K562 (cell line): ENCODE data around the gene DPYSL3. TPM values are rescaled to one million over a fixed set of nuclear protein-coding genes. Genes with fewer than 3 reads are reported as not detected.

Experiments used
- ATAC-seq: fragments of 200-7000 bp; cut with Tn5 transposase; 3 replicates; pipeline ENCODE4 v1.9.1; 2020; ENCODE audit warnings: moderate library complexity
- BruUV-seq: library from RNA; stranded (reverse); fragments of 400-500 nt; replicated peaks from 2 replicates; lab custom pipeline; 2021; lab: Mats Ljungman, UMichigan
- CTCF ChIA-PET: fragments of 300-600 bp; formaldehyde crosslinking; extraction: SDS; loops from one replicate; lab custom pipeline; 2021; ENCODE audit warnings: low intra/inter-chr PET ratio; lab: Yijun Ruan, JAX
- POLR2A ChIA-PET: fragments of 300-600, 350-650 bp; sonication (Branson Sonifier 250); formaldehyde crosslinking; extraction: SDS; loops from one replicate; lab custom pipeline; 2021; ENCODE audit warnings: antibody characterized with exemption, inconsistent platforms; lab: Yijun Ruan, JAX
- DNase-seq, 4 experiments: peaks; one replicate each; pipeline versions ENCODE4 v3.0.0 to v3.0.0-alpha.2; 2011 to 2018; ENCODE audit warnings: low spot score in 3 of 4, mixed read lengths in 3 of 4; ENCODE audit errors: extremely low read depth in 1 of 4
- FAIRE-seq: peaks from 2 replicates; lab custom pipeline; 2011; peaks lifted over from hg19 to GRCh38; lab: Jason Lieb, UNC
- H2AFZ ChIP-seq: 2 replicates; pipeline ENCODE4 v1.6.0; 2011; ENCODE audit warnings: low read depth, low read length, control low read depth, inconsistent platforms
- H3K27ac ChIP-seq: fragments of 200-600 bp; 3 replicates; pipeline ENCODE4 v1.8.0; 2011; ENCODE audit warnings: low read depth, mild to moderate bottlenecking, control low read depth, inconsistent platforms, low read length, moderate library complexity, mixed read lengths; ENCODE audit errors: extremely low read depth
- H3K27me3 ChIP-seq, 2 experiments: fragments of 300-600 bp in 1 of 2; 2 replicates in 1 of 2; 3 replicates in 1 of 2; pipeline versions ENCODE4 v1.6.0 to v1.8.0; 2011; ENCODE audit warnings: inconsistent platforms in 2 of 2, low read length in 2 of 2, mild to moderate bottlenecking in 1 of 2, mixed read lengths in 1 of 2, moderate library complexity in 1 of 2; ENCODE audit not compliant: control insufficient read depth in 2 of 2, insufficient read depth in 2 of 2
- H3K36me3 ChIP-seq: fragments of 300-600 bp; 3 replicates; pipeline ENCODE4 v1.8.0; 2011; ENCODE audit warnings: mild to moderate bottlenecking, low read length, inconsistent platforms; ENCODE audit not compliant: control insufficient read depth, insufficient read depth
- H3K4me1 ChIP-seq, 2 experiments: fragments of 200-600 bp in 1 of 2; replicated peaks in 1 of 2; 2 replicates in 1 of 2; 3 replicates in 1 of 2; pipeline versions ENCODE4 v1.5.1 to v1.8.0; 2011; ENCODE audit warnings: inconsistent platforms in 2 of 2, low read length in 2 of 2, mild to moderate bottlenecking in 1 of 2, mixed read lengths in 1 of 2, moderate library complexity in 1 of 2; ENCODE audit not compliant: control insufficient read depth in 2 of 2, insufficient read depth in 2 of 2
- H3K4me2 ChIP-seq: 2 replicates; pipeline ENCODE4 v1.6.1; 2011; ENCODE audit warnings: low read length, control low read depth, inconsistent platforms, mixed read lengths; ENCODE audit not compliant: insufficient read depth
- H3K4me3 ChIP-seq: fragments of 200-600 bp; sonication (generic), shearing (Covaris generic); 2 replicates; pipeline ENCODE4 v1.5.1; 2016; ENCODE audit warnings: control low read depth, inconsistent platforms
- H3K79me2 ChIP-seq: fragments of 200-600 bp; 3 replicates; pipeline ENCODE4 v1.8.0; 2011; ENCODE audit warnings: low read length, inconsistent platforms; ENCODE audit not compliant: control insufficient read depth, insufficient read depth
- H3K9ac ChIP-seq, 2 experiments: 2 replicates each; pipeline versions ENCODE4 v1.6.0 to v1.6.1; 2011; ENCODE audit warnings: low read depth in 2 of 2, low read length in 2 of 2, control low read depth in 1 of 2, inconsistent platforms in 1 of 2, mild to moderate bottlenecking in 1 of 2, mixed read lengths in 1 of 2; ENCODE audit not compliant: insufficient read depth in 1 of 2
- H3K9me1 ChIP-seq: one replicate; pipeline ENCODE4 v1.6.0; 2011; ENCODE audit warnings: inconsistent platforms, mild to moderate bottlenecking, low read length, moderate library complexity; ENCODE audit not compliant: control insufficient read depth, insufficient read depth
- H3K9me3 ChIP-seq: replicated peaks from 2 replicates; pipeline ENCODE4 v1.5.1; 2011; ENCODE audit warnings: low read depth, low read length, inconsistent platforms; ENCODE audit not compliant: control insufficient read depth, insufficient read depth
- H4K20me1 ChIP-seq: replicated peaks from 2 replicates; pipeline ENCODE4 v1.6.1; 2011; ENCODE audit warnings: low read length, inconsistent platforms, mixed read lengths; ENCODE audit not compliant: control insufficient read depth, insufficient read depth
- FIP1L1 ChIP-seq: fragments of 200-400 bp; formaldehyde crosslinking; IDR thresholded peaks from 2 replicates; pipeline ENCODE4 v1.6.1; 2018; ENCODE audit warnings: mild to moderate bottlenecking, low read depth, low read length; ENCODE audit not compliant: poor library complexity, severe bottlenecking
- LARP7 ChIP-seq: fragments of 450-650 bp; IDR thresholded peaks from 2 replicates; pipeline ENCODE4 v1.6.1; 2016
- NCOA1 ChIP-seq: fragments of 450-650 bp; IDR thresholded peaks from 2 replicates; pipeline ENCODE4 v1.6.1; 2016; ENCODE audit warnings: low read depth
- POLR2G ChIP-seq: fragments of 200-400 bp; formaldehyde crosslinking; IDR thresholded peaks from 2 replicates; pipeline ENCODE4 v1.6.1; 2017; ENCODE audit warnings: low read depth, mild to moderate bottlenecking, antibody characterized with exemption, low read length, moderate library complexity
- POU5F1 ChIP-seq: fragments of 150-350 bp; IDR thresholded peaks from 2 replicates; pipeline ENCODE4 v1.6.1; 2014; ENCODE audit warnings: borderline replicate concordance, low read length, low read depth, mild to moderate bottlenecking; ENCODE audit not compliant: partially characterized antibody
- SMAD2 ChIP-seq: fragments of 150-350 bp; IDR thresholded peaks from 2 replicates; pipeline ENCODE4 v1.6.1; 2014; ENCODE audit warnings: low read depth, mild to moderate bottlenecking, low read length
- SMAD4 ChIP-seq: fragments of 250-450 bp; sonication (Bioruptor Pico); conservative IDR thresholded peaks from 2 replicates; pipeline ENCODE4 v1.8.0; 2021; ENCODE audit warnings: inconsistent platforms, mild to moderate bottlenecking, moderate library complexity
- SMARCB1 ChIP-seq: IDR thresholded peaks from 2 replicates; pipeline ENCODE4 v1.6.1; 2011; ENCODE audit warnings: improper control_type of control experiment, low read depth; ENCODE audit not compliant: insufficient read length
- SNIP1 ChIP-seq: fragments of 450-650 bp; IDR thresholded peaks from 2 replicates; pipeline ENCODE4 v1.7.1; 2017; ENCODE audit warnings: low read depth, mild to moderate bottlenecking
- SREBF2 ChIP-seq: sonication (generic); formaldehyde crosslinking; IDR thresholded peaks from 2 replicates; pipeline ENCODE4 v1.4.0; 2020; ENCODE audit warnings: mild to moderate bottlenecking, missing genetic modification reagents
- YBX1 ChIP-seq: fragments of 450-650 bp; IDR thresholded peaks from 2 replicates; pipeline ENCODE4 v1.7.1; 2016; ENCODE audit warnings: mild to moderate bottlenecking
- ZBED1 ChIP-seq: IDR thresholded peaks from 2 replicates; pipeline ENCODE4 v1.6.1; 2014
- ZBTB43 ChIP-seq: sonication (generic); formaldehyde crosslinking; IDR thresholded peaks from 2 replicates; pipeline ENCODE4 v1.8.0; 2023; ENCODE audit warnings: mild to moderate bottlenecking, missing genetic modification reagents
- ZNF785 ChIP-seq: fragments of 250-450 bp; sonication (Bioruptor Pico); IDR thresholded peaks from 2 replicates; pipeline ENCODE4 v1.4.0; 2020; ENCODE audit warnings: mild to moderate bottlenecking
- WGBS: fragments of 100-300 bp; shearing (Covaris generic); methylation state at CpG from one replicate; pipeline ENCODE4 v1.1.6; 2016; ENCODE audit warnings: low coverage, mixed read lengths; ENCODE audit not compliant: insufficient coverage; ENCODE audit errors: missing lambda C conversion rate; 5-methylcytosine and 5-hydroxymethylcytosine counted together
- in situ Hi-C: fragments of 300-500 bp; cut with MboI; formaldehyde crosslinking; loops from 4 replicates; pipeline ENCODE4 v1.15.0; 2018; ENCODE audit warnings: inconsistent platforms, mixed read lengths
- intact Hi-C: fragments of 100-400 bp; cut with micrococcal nuclease; formaldehyde crosslinking; loops from 2 replicates; pipeline ENCODE4 v1.14.2; 2022
- polyA plus RNA-seq, 8 experiments: library from polyadenylated mRNA; depleted of rRNA in 4 of 8; stranded (reverse) in 5 of 8; unstranded in 3 of 8; fragments of >200 nt; fragmentation: Nextera tagmentation in 2 of 8; fragmentation: Illumina TruSeq in 1 of 8; extraction: Ambion mirVana in 2 of 8; extraction: Trizol in 1 of 8; gene quantifications; 2 replicates each; pipeline versions ENCODE4 v1.2.1 to v1.2.3, GENCODE V29; 2011 to 2014; ENCODE audit warnings: inconsistent platforms in 1 of 8, missing spikeins in 1 of 8
- total RNA-seq, 7 experiments: library from RNA; depleted of rRNA in 6 of 7; stranded (reverse); fragments of >200 nt in 6 of 7; fragmentation: Illumina TruSeq in 2 of 7; extraction: Trizol in 2 of 7; gene quantifications; 2 replicates each; pipeline versions ENCODE4 v1.2.1 to v1.2.3, GENCODE V29; 2011 to 2021; ENCODE audit warnings: low replicate concordance in 1 of 7
- TF ChIP-seq, protein P1 (sequence below): sonication (generic); formaldehyde crosslinking; IDR thresholded peaks from 2 replicates; pipeline ENCODE4 v1.8.1; 2023; ENCODE audit warnings: mild to moderate bottlenecking, missing genetic modification reagents
- TF ChIP-seq, protein P2 (sequence below), 3 experiments: IDR thresholded peaks in 2 of 3; conservative IDR thresholded peaks in 1 of 3; 2 replicates each; pipeline ENCODE4 v1.5.1; 2011 to 2012; ENCODE audit warnings: low read length in 3 of 3, mild to moderate bottlenecking in 3 of 3, control low read depth in 2 of 3, improper control_type of control experiment in 1 of 3, inconsistent platforms in 1 of 3, low read depth in 1 of 3, mixed read lengths in 1 of 3, moderate library complexity in 1 of 3; ENCODE audit not compliant: insufficient read depth in 2 of 3

The DPYSL3 gene
- total and polyA plus RNA-seq, 9 of the 15 experiments (the other 6 are each of a cell fraction or from before 2014, with no cell fraction given): 0.07 to 0.55 TPM; not detected in 7

DNA sequence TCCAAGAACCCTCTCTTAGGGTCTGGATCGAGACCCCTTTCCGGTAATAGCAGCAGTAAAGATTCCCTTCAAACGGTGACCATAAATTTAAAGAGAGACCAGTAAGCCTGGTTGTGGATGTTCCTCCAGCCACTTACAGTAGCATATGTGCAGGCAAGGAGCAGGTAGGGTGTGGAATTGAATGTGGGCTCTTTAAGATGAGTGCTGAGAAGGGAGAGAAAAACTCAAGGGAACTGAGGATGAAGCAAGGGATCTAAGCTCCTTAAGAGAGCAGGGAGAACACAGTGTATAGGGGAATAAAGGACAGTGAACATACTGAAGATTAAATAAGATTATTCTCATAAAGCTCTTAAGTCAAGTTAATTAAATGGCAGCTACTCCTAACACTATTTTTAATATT lies 51.3 kb downstream of the DPYSL3 start:
- no peaks in the 10 kb centered on the region for H3K79me2 ChIP-seq
- 0% methylated on average over 3 of the region's 3 CpGs for WGBS
- H3K9me1 ChIP-seq: no peaks in the 10 kb centered on the region
- no peak overlapping the region for H3K9ac ChIP-seq
- POLR2A ChIA-PET: interaction anchor here (0.6 kb wide), 1 partner anchor 11 kb away, joined by 4 read pairs; no protein-coding TSS in a partner anchor
- H4K20me1 ChIP-seq: no peaks in the 10 kb centered on the region
- H3K4me2 ChIP-seq: no peak overlapping the region
- CTCF ChIA-PET: no interaction called here
- no peaks in the 10 kb centered on the region for H3K9me3 ChIP-seq
- no peak overlapping the region for H2AFZ ChIP-seq
- intact Hi-C loops: loop anchor here (5.0 kb wide), 1 partner anchor 119 kb away; no protein-coding TSS in a partner anchor
- H3K27me3 ChIP-seq: no peaks in the 10 kb centered on the region
- no peak overlapping the region for H3K4me3 ChIP-seq
- in situ Hi-C loops: no loop called here
- no peaks in the 10 kb centered on the region for H3K36me3 ChIP-seq
- FAIRE-seq (no peak), ATAC-seq (no peak), DNase-seq (no peak)
- H3K27ac ChIP-seq: no peak overlapping the region
- BruUV-seq: no TSS peak
- peaks cover 0 to 6% of the 10 kb centered on the region in 2 experiments; a peak in 1 of 5 replicates for H3K4me1 ChIP-seq
- no peak for TF ChIP-seq SMARCB1
- no peak for TF ChIP-seq SNIP1
- no peak for TF ChIP-seq NCOA1
- no peak for TF ChIP-seq SREBF2 (CRISPR knock-in tag)
- no peak for TF ChIP-seq ZNF785 (CRISPR knock-in tag)
- TF ChIP-seq ZBTB43 (CRISPR knock-in tag): no peak
- TF ChIP-seq SMAD2: no peak
- no peak for TF ChIP-seq POLR2G
- TF ChIP-seq FIP1L1: no peak
- TF ChIP-seq YBX1: no peak
- TF ChIP-seq, protein P1, sequence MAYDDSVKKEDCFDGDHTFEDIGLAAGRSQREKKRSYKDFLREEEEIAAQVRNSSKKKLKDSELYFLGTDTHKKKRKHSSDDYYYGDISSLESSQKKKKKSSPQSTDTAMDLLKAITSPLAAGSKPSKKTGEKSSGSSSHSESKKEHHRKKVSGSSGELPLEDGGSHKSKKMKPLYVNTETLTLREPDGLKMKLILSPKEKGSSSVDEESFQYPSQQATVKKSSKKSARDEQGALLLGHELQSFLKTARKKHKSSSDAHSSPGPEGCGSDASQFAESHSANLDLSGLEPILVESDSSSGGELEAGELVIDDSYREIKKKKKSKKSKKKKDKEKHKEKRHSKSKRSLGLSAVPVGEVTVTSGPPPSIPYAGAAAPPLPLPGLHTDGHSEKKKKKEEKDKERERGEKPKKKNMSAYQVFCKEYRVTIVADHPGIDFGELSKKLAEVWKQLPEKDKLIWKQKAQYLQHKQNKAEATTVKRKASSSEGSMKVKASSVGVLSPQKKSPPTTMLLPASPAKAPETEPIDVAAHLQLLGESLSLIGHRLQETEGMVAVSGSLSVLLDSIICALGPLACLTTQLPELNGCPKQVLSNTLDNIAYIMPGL (CRISPR knock-in tag): no peak
- TF ChIP-seq SMAD4 (CRISPR knock-in tag): no peak
- no peak for TF ChIP-seq POU5F1
- TF ChIP-seq, protein P2, sequence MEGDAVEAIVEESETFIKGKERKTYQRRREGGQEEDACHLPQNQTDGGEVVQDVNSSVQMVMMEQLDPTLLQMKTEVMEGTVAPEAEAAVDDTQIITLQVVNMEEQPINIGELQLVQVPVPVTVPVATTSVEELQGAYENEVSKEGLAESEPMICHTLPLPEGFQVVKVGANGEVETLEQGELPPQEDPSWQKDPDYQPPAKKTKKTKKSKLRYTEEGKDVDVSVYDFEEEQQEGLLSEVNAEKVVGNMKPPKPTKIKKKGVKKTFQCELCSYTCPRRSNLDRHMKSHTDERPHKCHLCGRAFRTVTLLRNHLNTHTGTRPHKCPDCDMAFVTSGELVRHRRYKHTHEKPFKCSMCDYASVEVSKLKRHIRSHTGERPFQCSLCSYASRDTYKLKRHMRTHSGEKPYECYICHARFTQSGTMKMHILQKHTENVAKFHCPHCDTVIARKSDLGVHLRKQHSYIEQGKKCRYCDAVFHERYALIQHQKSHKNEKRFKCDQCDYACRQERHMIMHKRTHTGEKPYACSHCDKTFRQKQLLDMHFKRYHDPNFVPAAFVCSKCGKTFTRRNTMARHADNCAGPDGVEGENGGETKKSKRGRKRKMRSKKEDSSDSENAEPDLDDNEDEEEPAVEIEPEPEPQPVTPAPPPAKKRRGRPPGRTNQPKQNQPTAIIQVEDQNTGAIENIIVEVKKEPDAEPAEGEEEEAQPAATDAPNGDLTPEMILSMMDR (IDR thresholded peaks at IDR 0.05 in 2 of 3, conservative IDR thresholded peaks at IDR 0.05 in 1 of 3; ENCODE audit: insufficient read depth in 2 of 3, low read depth in 1 of 3, low read length in 3 of 3): no peak
- TF ChIP-seq LARP7: no peak
- no peak for TF ChIP-seq ZBED1
